ENCODE results near the gene MRGPRF.

The MRGPRF gene

DNA sequence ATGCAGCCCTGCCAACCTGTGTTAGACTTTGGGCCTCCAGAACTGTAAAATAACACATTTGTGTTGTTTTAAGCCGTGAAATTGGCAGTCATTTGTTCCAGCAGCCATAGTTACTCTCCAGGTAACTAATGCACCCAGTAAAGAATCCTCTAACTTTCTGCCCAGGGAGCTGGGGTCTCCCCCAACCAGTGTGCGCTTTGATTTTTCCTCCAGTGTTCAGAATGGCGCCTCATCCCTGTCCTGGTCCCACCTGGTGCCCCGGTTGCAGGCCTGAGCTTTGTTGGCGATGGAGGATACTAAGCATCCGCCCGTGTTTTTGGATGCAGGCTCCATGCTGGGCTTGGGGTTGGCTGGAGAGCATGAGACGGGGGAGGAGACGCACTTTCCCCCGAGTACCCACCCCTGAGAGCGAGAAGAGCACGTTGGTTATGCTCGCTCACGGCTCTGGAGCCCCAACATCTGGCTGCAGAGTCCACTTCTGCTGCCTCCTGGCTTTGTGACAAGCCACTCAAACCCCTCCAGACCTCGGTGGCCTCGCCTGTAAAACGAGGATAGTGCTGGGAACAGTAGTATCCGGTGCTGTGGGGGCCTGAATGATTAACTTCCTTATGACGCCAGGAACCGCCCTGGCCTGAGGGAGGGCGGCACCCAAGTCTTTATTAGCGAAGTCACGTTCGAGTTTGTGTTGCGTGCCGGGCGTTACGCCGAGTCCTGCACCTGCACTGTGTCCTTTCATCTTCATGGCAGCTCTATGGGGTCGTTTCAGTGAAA is 58.0 kb downstream of the MRGPRF start:
- H3K4me3 ChIP-seq (ENCODE audit: low read depth, low read length): no peak overlapping the region
- no peak for DNase-seq (ENCODE audit: low read depth)
- TF ChIP-seq, protein P1, sequence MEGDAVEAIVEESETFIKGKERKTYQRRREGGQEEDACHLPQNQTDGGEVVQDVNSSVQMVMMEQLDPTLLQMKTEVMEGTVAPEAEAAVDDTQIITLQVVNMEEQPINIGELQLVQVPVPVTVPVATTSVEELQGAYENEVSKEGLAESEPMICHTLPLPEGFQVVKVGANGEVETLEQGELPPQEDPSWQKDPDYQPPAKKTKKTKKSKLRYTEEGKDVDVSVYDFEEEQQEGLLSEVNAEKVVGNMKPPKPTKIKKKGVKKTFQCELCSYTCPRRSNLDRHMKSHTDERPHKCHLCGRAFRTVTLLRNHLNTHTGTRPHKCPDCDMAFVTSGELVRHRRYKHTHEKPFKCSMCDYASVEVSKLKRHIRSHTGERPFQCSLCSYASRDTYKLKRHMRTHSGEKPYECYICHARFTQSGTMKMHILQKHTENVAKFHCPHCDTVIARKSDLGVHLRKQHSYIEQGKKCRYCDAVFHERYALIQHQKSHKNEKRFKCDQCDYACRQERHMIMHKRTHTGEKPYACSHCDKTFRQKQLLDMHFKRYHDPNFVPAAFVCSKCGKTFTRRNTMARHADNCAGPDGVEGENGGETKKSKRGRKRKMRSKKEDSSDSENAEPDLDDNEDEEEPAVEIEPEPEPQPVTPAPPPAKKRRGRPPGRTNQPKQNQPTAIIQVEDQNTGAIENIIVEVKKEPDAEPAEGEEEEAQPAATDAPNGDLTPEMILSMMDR (IDR thresholded peaks at IDR 0.05; ENCODE audit: low read depth, low read length, missing control alignments): no peak
- in situ Hi-C loops (cut with HindIII; ENCODE audit: low sequenced_read_pairs): no loop called here

All from astrocyte of the cerebellum (primary cell).